SK-N-SH treated with all-trans-retinoic acid at 6 μM for 48 hours (cell line): ENCODE results near the gene CMIP.

ENCODE experiments used
- BACH2 ChIP-seq: fragments of 250-450 bp; sonication (Bioruptor Pico); IDR thresholded peaks from 2 replicates; pipeline ENCODE4 v1.9.0; 2021; ENCODE audit warnings: mild to moderate bottlenecking, borderline replicate concordance
- ISL1 ChIP-seq: fragments of 250-450 bp; sonication (Bioruptor Pico); IDR thresholded peaks from 2 replicates; pipeline ENCODE4 v2.1.2; 2022; ENCODE audit warnings: mild to moderate bottlenecking, moderate library complexity
- TOX ChIP-seq: fragments of 250-450 bp; sonication (Bioruptor Pico); IDR thresholded peaks from 2 replicates; pipeline ENCODE4 v1.8.0; 2021; ENCODE audit warnings: mild to moderate bottlenecking, moderate library complexity, borderline replicate concordance
- ZFP3 ChIP-seq: fragments of 250-450 bp; sonication (Bioruptor Pico); IDR thresholded peaks from 2 replicates; pipeline ENCODE4 v1.5.0; 2020; ENCODE audit warnings: mild to moderate bottlenecking, moderate library complexity
- ZNF70 ChIP-seq: fragments of 450-650 bp; formaldehyde crosslinking; IDR thresholded peaks from 2 replicates; pipeline ENCODE4 v1.5.0; 2020; ENCODE audit warnings: mild to moderate bottlenecking, moderate library complexity

GRCh38 chr16:81626181-81626674 is 181.6 kb downstream of the CMIP start:
- no peak for TF ChIP-seq TOX (CRISPR knock-in tag)
- no peak for TF ChIP-seq ZFP3 (CRISPR knock-in tag)
- no peak for TF ChIP-seq BACH2 (CRISPR knock-in tag)
- TF ChIP-seq ISL1, result no peak
- no peak for TF ChIP-seq ZNF70
